Activated T-cell treated with anti-CD3 and anti-CD28 coated beads, Interleukin-2, amount 50 U/mL, for 4 hours (primary cell): Measurements from ENCODE around the gene PRAMEF5. TPM values are rescaled to one million over a fixed set of nuclear protein-coding genes. Genes with fewer than 3 reads are reported as not detected.
"Not testable (repeated sequence)": the region's sequence is repeated elsewhere in the genome, so short reads cannot be mapped to it uniquely, and the experiment has no call there.

Source experiments
- ATAC-seq, 2 donors: fragments of 200-7000 bp; cut with Tn5 transposase; one replicate each; pipeline ENCODE4 v1.10.0; 2021
- DNase-seq: peaks from one replicate; pipeline ENCODE4 v3.0.0-alpha.2; 2020
- H3K27me3 Mint-ChIP-seq: one replicate; pipeline ENCODE4 v1.8.0; 2021; ENCODE audit warnings: low read depth, mixed read lengths
- H3K36me3 Mint-ChIP-seq: one replicate; pipeline ENCODE4 v1.8.0; 2022; ENCODE audit warnings: mixed read lengths; ENCODE audit not compliant: insufficient read depth
- H3K4me1 Mint-ChIP-seq: one replicate; pipeline ENCODE4 v1.8.0; 2021; ENCODE audit warnings: low read depth, mixed read lengths
- H3K4me3 Mint-ChIP-seq: one replicate; pipeline ENCODE4 v1.8.0; 2021; ENCODE audit warnings: mild to moderate bottlenecking, moderate library complexity, mixed read lengths
- H3K9me3 Mint-ChIP-seq: one replicate; pipeline ENCODE4 v1.8.0; 2021; ENCODE audit warnings: mixed read lengths
- total RNA-seq, 3 donors: library from RNA; stranded (reverse); gene quantifications; one replicate each; pipeline ENCODE4 v1.2.1, GENCODE V29; 2021

PRAMEF5 gene
- total RNA-seq, 3 donors from 2014 or later, result not detected

GRCh38 chr1:13237572-13237971 is 16.4 kb upstream of the PRAMEF5 start:
- not testable (repeated sequence) for H3K27me3 Mint-ChIP-seq, H3K36me3 Mint-ChIP-seq, H3K4me1 Mint-ChIP-seq, DNase-seq, ATAC-seq, H3K4me3 Mint-ChIP-seq, H3K9me3 Mint-ChIP-seq

DNA sequence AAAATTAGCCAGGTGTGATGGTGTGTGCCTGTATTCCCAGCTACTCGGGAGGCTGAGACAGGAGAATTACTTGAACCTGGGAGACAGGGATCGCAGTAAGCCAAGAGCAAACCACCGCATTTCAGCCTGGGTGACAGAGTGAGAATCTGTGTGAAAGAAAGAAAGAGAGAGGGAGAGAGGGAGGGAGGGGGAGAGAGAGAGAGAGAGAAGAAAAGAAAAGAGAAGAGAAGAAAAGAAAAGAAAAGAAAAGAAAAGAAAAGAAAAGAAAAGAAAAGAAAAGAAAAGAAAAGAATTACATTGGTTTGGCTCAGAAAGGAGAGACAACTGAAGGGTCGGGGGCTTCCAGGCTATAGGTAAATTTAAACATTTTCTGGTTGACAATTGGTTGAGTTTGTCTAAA is 14.4 kb upstream of the PRAMEF5 start:
- not testable (repeated sequence) for H3K4me3 Mint-ChIP-seq, H3K27me3 Mint-ChIP-seq, H3K4me1 Mint-ChIP-seq, H3K9me3 Mint-ChIP-seq, ATAC-seq, DNase-seq, H3K36me3 Mint-ChIP-seq

DNA sequence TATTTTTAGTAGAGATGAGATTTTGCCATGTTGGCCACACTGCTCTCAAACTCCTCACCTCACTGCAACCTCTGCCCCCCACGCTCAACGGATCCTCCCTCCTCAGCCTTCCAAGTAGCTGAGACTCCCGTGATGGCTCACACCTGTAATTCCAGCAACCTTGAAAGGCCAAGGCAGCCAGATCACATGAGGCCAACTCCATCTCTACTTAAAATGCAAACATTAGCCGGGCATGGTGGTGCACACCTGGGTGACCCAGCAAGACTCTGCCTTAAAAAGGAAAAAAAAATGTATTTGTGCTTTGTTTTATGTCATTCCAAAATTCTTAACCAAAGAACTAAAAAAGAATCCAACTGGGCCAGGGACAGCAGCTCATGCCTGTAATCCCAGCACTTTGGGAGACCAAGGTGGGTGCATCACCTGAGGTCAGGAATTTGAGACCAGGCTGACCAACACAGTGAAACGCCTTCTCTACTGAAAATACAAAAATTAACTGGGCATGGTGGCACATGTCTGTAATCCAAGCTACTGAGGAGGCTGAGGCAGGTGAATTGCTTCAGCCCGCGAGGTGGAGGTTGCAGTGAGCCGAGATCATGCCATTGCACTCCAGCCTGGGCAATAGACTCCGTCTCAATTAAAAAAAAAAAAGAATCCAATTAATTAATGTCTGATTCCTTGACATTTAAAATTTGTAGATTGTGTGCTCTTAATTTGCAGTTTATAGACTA is 10.3 kb upstream of the PRAMEF5 start:
- DNase-seq, H3K36me3 Mint-ChIP-seq, ATAC-seq, H3K4me3 Mint-ChIP-seq, H3K9me3 Mint-ChIP-seq, H3K4me1 Mint-ChIP-seq, H3K27me3 Mint-ChIP-seq: not testable (repeated sequence)

- not testable (repeated sequence) for H3K27me3 Mint-ChIP-seq, DNase-seq, H3K9me3 Mint-ChIP-seq, H3K36me3 Mint-ChIP-seq, ATAC-seq, H3K4me3 Mint-ChIP-seq, H3K4me1 Mint-ChIP-seq
Observed at GRCh38 chr1:13245841-13246553, 8.0 kb upstream of the PRAMEF5 start.

DNA sequence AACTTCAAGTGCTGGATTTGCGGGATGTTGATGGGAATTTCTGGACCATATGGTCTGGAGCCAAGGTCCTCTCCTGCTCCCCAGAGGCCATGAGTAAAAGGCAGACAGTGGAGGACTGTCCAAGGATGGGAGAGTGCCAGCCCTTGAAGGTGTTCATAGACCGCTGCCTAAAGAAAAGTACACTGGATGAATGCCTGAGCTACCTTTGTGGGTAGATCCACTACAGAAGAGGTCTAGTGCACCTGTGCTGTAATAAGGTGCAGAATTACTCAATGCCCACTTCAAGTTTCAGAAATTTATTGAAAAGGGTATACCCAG is 7.5 kb upstream of the PRAMEF5 start:
- not testable (repeated sequence) for ATAC-seq, H3K4me3 Mint-ChIP-seq, DNase-seq, H3K9me3 Mint-ChIP-seq, H3K4me1 Mint-ChIP-seq, H3K36me3 Mint-ChIP-seq, H3K27me3 Mint-ChIP-seq

DNA sequence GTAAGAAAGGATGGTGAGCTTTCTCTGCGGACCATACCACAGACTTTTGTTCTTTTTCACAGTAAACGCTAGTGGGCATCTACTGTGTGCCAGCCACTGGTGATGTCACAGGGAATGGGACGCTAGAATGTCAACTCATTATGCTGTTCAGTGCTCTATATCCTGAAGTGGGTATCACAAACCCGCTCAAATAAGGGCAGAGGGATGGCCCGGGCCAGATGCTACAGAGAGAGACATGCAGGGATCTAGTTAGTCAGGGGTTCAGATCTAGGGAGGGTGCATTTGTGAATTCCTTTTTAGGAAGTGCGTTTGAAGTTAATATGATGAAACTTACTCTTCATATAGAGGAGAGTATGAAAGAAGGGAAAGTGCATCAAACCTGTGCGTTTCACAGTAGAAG is 6.9 kb upstream of the PRAMEF5 start:
- H3K27me3 Mint-ChIP-seq, ATAC-seq: not testable (repeated sequence)

DNA sequence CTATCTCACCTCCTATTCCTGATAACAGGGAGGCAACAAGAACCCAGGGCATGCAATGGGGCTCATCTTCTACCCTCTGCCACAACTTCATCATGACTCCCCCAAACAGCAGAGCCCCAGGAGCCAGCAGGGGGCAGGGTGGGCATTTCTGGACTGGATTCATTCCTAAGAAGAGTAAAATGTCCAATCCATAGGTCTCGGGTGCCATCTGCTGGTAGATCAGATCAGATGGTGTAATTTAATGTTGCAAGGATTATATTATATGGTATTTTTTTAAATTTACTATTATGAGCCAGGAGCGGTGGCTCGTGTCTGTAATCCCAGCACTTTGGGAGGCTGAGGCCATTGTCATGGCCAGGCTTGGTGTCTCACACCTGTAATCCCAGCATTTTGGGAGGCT is 11.1 kb downstream of the PRAMEF5 start:
- not testable (repeated sequence) for ATAC-seq, H3K27me3 Mint-ChIP-seq, DNase-seq, H3K36me3 Mint-ChIP-seq, H3K4me1 Mint-ChIP-seq, H3K4me3 Mint-ChIP-seq, H3K9me3 Mint-ChIP-seq

More for the DNA sequence above, 6.9 kb upstream of the PRAMEF5 start:
- H3K4me3 Mint-ChIP-seq, DNase-seq, H3K9me3 Mint-ChIP-seq, H3K36me3 Mint-ChIP-seq, H3K4me1 Mint-ChIP-seq: not testable (repeated sequence)

GRCh38 chr1:13277016-13277415 is 23.0 kb downstream of the PRAMEF5 start:
- ATAC-seq, H3K27me3 Mint-ChIP-seq, DNase-seq, H3K4me1 Mint-ChIP-seq, H3K4me3 Mint-ChIP-seq, H3K36me3 Mint-ChIP-seq, H3K9me3 Mint-ChIP-seq: not testable (repeated sequence)

GRCh38 chr1:13279617-13280016 is 25.6 kb downstream of the PRAMEF5 start:
- DNase-seq, H3K4me1 Mint-ChIP-seq, H3K4me3 Mint-ChIP-seq, H3K9me3 Mint-ChIP-seq, ATAC-seq, H3K36me3 Mint-ChIP-seq, H3K27me3 Mint-ChIP-seq: not testable (repeated sequence)

DNA sequence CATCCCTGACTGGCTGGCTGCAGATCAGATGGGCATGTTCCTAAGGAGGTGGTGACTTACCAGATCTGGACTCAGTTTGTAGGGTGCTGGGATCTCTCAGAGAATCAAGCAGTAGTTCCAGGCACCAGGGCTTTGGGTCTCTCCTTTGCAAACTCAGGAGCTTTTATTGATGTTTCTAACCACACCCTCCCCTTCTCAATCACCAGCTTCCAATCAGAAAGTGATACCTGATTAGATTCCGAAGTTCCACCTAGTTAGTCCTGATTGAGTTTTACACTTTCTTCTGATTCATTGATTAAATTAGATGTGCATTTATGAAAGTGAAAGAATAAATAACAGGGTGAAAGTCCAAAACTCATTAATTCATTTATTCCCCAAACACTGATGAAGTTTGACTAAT is 31.0 kb downstream of the PRAMEF5 start, which contains the start of gene PRAMEF8:
PRAMEF8 (minus strand) TSS at position 101 of the 400 bp plus-strand sequence. CDS start 1,046 bp downstream, outside the sequence.
- not testable (repeated sequence) for ATAC-seq, H3K27me3 Mint-ChIP-seq, H3K4me3 Mint-ChIP-seq, H3K36me3 Mint-ChIP-seq, H3K9me3 Mint-ChIP-seq, H3K4me1 Mint-ChIP-seq, DNase-seq

DNA sequence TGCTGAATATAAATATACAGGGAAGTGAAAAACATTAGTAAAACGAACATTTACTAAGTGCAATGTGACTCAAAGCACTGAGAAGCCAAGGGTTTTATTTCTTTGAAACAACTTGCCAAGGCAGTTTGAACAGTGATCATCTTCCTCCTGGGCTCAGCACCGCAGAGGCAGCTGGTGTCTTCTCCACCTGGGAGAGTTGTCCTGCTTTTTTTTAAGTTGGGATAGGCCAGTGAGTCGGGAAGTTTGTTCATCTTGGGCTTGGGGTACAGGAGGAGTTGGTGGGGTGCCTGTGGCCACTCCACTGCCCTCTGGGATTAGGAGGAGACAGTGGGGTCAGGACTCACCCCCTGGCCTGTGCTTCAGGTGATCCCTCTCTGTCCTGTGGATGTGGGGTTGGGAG is 35.0 kb downstream of the PRAMEF5 start:
- not testable (repeated sequence) for H3K36me3 Mint-ChIP-seq, DNase-seq, ATAC-seq

GRCh38 chr1:13297216-13297931 is 43.4 kb downstream of the PRAMEF5 start:
- DNase-seq, H3K4me1 Mint-ChIP-seq, ATAC-seq, H3K27me3 Mint-ChIP-seq, H3K9me3 Mint-ChIP-seq, H3K4me3 Mint-ChIP-seq, H3K36me3 Mint-ChIP-seq: not testable (repeated sequence)

More for the DNA sequence above, 35.0 kb downstream of the PRAMEF5 start:
- not testable (repeated sequence) for H3K9me3 Mint-ChIP-seq, H3K4me1 Mint-ChIP-seq, H3K4me3 Mint-ChIP-seq, H3K27me3 Mint-ChIP-seq

GRCh38 chr1:13298699-13299098 is 44.7 kb downstream of the PRAMEF5 start:
- not testable (repeated sequence) for DNase-seq, H3K36me3 Mint-ChIP-seq, ATAC-seq, H3K4me1 Mint-ChIP-seq, H3K27me3 Mint-ChIP-seq, H3K9me3 Mint-ChIP-seq, H3K4me3 Mint-ChIP-seq

DNA sequence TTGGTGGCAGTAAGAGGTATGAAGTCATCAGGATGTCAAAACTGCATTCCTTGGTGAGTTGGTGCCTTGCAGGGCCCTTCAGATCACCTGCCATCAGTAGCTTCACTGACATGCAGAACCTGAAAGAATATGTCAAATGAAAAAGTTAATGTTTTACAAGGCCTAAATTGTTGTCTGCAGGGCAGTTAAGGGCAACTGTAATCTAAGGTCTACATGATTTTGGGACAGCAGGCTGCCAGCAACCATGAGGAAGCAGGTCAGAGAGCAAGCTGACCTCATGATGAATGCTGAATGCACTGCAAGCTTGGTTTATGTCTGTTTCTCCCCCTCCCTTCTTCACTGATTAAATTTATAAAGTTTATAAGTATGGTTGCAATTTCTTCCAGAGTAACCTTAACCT is 48.2 kb downstream of the PRAMEF5 start:
- DNase-seq, H3K4me1 Mint-ChIP-seq, H3K9me3 Mint-ChIP-seq, H3K4me3 Mint-ChIP-seq, H3K27me3 Mint-ChIP-seq, H3K36me3 Mint-ChIP-seq, ATAC-seq: not testable (repeated sequence)

DNA sequence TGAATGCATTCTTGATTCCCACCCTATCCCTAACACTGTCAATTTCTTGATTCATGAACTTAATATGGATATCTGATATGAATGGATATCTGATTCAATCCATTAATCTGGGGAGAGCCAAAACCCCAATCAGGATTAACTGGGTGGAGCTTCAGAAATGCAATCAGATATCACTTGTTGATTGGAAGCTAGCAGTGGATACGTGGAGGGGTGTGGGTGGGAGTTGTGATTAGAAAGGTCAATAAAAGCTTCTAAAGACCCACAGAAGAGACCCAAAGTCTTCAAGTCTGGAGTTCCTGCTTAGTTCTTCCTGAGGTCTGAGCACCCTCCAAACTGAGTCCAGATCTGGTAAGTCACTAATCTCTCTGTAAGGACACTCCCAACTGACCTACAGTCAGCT is 49.2 kb downstream of the PRAMEF5 start, which contains the start of gene PRAMEF33:
PRAMEF33 (plus strand) TSS at position 301 of the 400 bp plus-strand sequence. CDS start 2,416 bp downstream, outside the sequence.
- not testable (repeated sequence) for H3K27me3 Mint-ChIP-seq, H3K36me3 Mint-ChIP-seq, ATAC-seq, H3K4me1 Mint-ChIP-seq, H3K4me3 Mint-ChIP-seq, DNase-seq, H3K9me3 Mint-ChIP-seq
